ENCODE data around the gene CNDP2.
"Not testable (repeated sequence)": the region's sequence is repeated elsewhere in the genome, so short reads cannot be mapped to it uniquely, and the experiment has no call there.

The CNDP2 gene

GRCh38 chr18:74534981-74535649 is 39.0 kb downstream of the CNDP2 start:
- no peak for DNase-seq (ENCODE audit: low read depth in 2 of 2)

- DNase-seq (ENCODE audit: low read depth in 2 of 2): no peak
These were observed 43.1 kb downstream of the CNDP2 start for GRCh38 chr18:74539289-74539688.

- DNase-seq (ENCODE audit: low read depth in 2 of 2): no peak
These were observed 44.7 kb downstream of the CNDP2 start for GRCh38 chr18:74540652-74541421.

DNA sequence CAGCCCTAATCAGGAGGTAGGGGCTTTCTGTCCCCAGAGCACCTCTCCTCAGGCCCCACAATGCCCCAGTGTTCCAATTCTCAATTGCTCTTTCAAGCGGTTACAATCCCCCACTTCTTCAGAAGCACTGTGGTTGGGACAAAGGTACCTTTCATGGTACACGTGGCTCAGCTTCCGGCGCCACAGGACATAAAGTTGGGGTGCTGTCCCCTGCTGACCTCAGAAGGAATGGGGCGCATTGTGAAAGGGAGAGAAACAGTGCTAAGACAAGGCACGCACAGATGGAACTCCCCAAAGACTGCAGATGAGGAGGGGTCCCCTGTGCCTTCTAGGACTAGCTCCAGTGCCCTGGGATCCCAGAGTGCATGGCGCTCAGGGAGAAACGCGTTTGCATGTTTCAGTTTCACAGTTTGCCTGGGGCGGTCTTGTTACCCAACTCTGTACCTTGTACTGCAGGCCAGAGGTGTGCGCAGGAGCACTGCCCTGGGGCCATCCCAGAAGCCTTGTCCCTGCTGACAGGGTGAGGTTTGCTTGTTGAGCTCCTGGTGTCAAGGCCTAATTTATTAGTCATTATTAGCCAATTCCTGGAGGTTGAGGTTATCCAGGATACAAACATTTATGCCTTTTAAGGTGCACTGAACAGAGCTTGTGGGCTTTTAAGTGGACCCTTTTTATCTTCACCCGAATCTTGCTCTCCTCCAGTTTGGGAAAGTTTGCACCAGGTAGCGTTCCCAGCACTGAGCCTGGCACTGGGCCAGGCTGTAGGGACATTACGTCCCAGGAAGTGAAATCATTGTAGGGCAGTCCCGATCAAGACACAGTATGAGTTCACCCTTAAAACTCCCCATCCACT is 45.8 kb downstream of the CNDP2 start:
- DNase-seq (ENCODE audit: low read depth in 2 of 2): no peak

DNA sequence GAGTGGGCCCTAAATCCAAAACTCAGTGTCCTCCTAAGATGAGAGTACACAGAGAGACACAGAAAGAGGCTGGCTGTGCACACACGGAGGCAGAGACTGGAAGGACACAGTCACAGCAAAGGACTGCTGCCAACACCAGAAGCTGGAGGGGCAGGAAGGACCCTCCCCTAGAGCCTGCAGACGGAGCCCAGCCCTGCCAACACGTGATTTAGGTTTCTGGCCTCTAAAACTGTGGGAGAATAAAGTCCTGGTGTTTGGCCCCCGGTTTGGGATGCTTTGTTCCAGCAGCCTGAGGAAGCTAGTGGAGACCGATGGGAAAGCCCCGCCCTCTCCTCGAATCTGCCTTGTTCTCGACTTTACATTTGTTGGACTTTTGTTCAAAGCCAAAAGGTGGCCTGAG is 48.7 kb downstream of the CNDP2 start:
- DNase-seq (ENCODE audit: low read depth in 2 of 2): no peak

DNA sequence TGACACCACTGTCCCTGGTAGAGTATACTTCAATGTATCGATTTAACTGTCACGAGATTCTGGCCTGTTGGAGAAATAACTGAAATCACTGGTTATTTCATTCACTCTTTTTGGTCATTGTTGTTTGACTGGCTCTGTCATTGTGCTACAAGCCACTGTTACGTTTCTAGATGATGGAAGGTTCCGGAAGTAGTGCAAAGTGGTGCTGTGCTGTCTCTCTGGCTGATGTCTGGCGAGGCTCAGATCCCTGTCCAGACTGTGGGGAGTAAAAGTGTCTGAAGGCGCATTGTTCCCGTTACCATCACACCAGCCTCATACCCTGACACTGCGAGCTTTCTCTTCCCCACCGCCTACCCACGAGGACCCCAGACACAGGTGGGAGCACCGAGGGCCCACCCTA is 49.8 kb downstream of the CNDP2 start:
- no peak for DNase-seq (ENCODE audit: low read depth in 2 of 2)

DNA sequence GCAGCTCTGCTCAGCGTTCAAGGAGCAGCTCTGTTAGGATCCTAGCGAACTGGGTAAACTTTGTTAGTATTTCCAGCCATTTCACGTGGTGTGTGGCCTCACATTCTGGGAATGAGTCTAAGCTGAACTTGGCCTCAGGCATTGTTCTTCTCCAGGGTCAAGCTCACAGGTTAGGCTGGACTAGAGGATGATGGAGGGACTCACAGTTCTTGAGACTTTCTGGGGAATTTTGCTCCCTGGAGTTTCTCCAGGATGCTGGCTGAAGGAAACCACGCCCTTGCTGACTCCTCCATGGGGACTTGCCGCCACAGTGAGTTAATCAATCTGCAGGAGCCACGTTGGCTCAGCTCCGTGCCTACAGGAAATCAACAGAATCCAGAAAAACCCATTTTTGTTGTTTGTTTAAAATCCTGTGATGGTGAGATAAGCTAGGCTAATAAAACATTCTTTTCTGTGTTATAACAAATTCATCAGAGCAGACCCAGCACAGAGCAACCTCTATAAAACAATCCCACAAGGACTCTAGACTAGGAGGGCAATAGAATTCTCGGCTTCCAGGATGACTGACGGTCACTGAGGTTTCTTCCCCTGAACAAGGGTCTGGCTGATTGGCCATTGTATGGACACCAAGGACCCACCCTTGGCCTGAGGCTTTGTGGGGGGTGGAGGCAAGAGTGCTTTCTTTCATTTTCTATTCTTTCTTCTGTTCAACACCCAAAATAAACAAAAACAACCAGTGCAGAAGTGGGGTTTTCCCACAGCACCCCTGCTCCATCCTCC is 50.8 kb downstream of the CNDP2 start:
- no peak for DNase-seq (ENCODE audit: low read depth in 2 of 2)

GRCh38 chr18:74547860-74548259 is 51.7 kb downstream of the CNDP2 start:
- DNase-seq (ENCODE audit: low read depth in 2 of 2): no peak

- no peak for DNase-seq (ENCODE audit: low read depth in 2 of 2)
These were observed 53.5 kb downstream of the CNDP2 start for GRCh38 chr18:74549591-74550104.

DNA sequence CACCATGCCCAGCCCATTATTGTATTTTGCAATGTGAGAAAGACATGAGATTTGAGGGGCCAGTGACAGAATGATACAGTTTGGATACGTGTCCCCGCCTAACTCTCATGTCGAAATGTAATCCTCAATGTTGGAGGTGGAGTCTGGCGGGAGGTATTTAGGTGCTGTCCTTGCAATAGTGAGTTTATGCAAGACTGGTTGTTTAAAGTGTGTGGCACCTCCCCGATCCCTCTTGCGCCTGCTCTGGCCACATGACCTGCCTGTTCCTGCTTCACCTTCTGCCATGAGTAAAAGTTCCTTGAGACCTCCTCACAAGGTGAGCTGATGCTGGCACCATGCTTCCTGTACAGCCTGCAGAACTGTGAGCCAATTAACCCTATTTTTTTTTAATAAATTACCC is 54.7 kb downstream of the CNDP2 start:
- no peak for DNase-seq (ENCODE audit: low read depth in 2 of 2)

GRCh38 chr18:74551452-74551851 is 55.3 kb downstream of the CNDP2 start:
- DNase-seq (ENCODE audit: low read depth in 2 of 2): no peak

DNA sequence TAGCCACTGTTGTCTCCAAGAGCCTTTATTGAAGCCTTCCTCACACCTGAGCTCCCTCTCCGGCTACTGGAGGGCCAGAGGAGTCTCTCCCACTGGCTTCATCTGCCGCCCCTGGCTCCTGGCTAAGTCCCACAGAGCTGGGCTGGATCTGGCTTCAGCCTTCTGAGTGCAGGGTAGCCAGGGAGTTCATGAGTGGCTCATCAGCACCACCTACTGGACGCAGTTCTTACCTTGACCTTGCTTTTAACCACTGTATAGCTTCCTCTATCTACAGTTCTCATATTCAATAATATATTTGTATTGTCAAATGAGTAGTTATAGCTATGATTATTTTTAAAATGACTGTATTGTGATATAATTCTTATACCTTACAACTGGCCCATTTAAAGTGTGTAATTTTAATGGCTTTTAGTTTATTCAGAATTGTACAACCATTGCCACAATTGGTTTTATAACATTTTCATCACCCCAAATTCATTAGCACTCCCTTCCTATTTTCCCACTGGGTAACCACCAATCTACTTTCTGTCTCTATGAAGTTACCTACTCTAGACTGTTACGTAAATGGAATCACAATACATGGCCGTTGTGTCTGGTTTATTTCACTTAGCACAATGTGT is 55.9 kb downstream of the CNDP2 start:
- DNase-seq (ENCODE audit: low read depth in 2 of 2): peak; percentile 68 to 69

DNA sequence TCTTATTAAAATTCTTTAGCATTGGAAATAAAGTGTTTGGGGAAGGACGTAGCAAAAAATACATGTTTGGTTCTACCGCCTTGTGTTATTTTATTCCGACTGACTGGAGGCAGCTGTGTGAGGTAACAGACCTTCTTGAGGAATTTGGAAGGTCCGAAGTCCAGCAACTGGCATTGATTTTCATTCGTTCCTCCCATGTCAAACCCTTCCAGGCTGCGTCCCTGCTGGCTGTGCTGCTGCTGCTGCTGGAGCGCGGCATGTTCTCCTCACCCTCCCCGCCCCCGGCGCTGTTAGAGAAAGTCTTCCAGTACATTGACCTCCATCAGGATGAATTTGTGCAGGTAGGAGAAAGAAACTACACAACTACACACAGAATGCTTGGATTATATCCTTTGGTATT is 60.0 kb downstream of the CNDP2 start:
- no peak for DNase-seq (ENCODE audit: low read depth in 2 of 2)

DNA sequence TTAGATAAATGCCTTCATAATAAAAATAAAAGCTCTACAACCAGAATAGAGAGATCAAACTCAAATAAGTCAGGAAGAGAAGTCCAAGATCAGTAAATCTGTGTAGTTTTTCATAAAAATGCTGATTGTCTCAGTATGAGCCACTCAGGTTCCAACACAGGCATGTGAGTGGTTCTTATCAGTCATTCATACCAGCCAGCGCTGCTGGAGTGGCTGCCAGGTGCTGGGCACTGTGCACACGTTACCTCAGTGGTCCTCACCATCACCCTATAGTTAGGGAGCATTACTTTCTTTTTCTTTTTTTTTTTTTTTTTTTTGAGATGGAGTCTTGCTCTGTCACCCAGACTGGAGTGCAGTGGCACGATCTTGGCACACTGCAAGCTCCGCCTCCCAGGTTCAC is 61.9 kb downstream of the CNDP2 start:
- DNase-seq (ENCODE audit: low read depth in 2 of 2): no peak

DNA sequence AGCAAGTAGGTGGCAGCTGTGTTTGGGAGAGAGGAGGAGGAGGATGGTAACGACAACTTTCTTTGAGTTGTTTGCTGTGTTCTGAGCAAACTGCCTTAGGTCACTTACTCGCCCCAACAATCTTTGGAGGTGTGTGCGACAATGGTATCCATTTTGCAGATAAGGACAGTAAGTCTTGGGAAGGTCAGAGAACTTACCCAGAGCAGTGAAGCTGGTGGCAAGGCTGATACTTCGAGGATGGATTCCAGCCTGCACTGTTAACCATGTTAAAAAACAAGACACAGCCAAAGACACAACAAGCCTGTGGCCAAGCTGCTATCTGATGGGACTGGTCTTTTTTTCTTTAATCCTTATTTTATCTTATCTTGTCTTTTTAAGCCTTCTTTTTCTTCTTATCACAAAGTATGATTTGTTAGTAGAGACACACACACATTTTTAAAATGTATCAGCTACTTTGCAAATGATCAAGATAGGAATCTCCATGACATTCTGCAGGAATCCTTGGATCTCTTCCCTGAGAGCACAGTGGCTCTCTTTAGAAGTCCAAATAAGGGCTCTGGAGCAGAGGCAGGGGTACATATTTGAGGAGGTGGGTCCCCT is 66.1 kb downstream of the CNDP2 start:
- DNase-seq (ENCODE audit: low read depth in 2 of 2): no peak

DNA sequence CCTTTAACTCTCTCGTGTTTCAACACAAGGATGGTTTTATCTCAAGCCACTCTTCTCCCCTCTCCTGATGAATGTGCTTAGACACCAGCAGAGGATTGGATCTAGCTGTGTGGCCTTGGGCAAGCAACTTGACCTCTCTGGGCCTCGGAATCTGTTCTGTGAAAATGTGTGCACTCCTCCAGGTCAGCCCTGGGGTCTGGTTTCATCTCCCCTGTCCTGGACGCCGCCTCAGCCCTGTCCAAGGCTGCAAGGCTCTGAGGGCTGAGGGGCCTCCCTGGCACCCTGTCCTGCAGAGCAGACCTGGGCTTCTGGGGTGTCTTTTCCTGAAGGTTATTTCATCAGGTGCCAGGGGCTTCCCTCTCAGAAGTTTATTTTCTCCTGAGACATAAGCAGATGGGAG is 66.6 kb downstream of the CNDP2 start:
- no peak for DNase-seq (ENCODE audit: low read depth in 2 of 2)

DNA sequence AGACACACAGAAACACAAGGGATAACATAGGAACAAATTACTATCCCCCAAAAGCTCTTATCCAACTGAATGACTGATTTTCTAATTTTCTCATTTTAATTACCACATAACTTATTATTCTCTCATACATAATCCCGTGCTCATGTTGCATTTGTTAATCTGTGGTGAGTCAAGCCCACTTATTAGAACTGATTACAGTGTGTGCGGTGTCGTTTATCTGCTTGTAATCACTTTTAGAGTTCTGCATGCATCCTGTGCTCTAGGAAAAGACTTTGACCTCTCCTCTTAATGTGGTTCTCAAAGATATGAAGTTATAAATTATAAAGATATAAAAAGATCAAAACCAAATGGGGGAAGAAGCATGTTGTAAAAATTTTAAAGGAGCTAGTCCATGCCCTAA is 67.8 kb downstream of the CNDP2 start:
- no peak for DNase-seq (ENCODE audit: low read depth in 2 of 2)

DNA sequence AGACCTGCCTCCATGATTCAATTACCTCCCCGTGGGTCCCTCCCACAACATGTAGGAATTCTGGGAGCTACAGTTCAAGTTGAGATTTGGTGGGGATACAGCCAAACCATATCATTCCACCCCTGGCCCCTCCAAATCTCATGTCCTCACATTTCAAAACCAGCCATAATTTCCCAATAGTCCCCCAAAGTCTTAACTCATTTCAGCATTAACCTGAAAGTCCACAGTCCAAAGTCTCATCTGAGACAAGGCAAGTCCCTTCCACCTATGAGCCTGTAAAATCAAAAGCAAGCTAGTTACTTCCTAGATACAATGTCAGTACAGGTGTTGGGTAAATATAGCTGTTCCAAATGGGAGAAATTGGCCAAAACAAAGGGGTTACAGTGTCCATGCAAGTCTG is 69.0 kb downstream of the CNDP2 start:
- not testable (repeated sequence) for DNase-seq (ENCODE audit: low read depth in 2 of 2)

DNA sequence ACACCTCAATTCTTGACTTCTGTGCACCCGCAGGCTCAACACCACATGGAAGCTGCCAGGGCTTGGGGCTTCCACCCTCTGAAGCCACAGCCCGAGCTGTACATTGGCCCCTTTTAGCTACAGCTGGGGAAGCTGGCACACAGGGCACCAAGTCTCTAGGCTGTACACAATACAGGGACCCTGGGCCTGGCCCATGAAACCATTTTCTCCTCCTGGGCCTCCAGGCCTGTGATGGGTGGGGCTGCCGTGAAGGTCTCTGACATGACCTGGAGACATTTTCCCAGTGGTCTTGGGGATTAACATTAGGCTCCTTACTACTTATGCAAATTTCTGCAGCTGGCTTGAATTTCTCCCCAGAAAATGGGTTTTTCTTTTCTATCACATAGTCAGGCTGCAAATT is 69.8 kb downstream of the CNDP2 start:
- not testable (repeated sequence) for DNase-seq (ENCODE audit: low read depth in 2 of 2)

DNA sequence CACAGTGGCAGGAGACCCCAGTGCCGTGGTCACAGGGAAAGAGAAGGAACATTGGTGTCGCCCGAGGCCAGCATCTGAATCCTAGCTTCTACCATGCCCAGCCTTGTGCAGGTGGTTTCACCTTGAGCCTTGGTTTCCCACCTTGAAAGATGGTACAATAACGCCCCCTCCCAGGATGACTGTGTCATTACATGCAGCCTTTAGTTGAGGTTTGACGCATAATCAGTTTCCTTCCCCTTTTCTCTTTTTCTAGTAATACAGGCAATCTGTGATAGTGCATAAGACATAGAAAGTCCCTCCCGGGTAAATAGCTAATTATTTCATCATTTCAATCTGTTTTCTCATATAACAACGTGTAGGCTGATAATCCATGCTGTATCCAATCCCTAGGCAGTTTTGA is 71.7 kb downstream of the CNDP2 start:
- peak in 1 of 2 donors; percentile 1 for DNase-seq (ENCODE audit: low read depth in 2 of 2)

DNA sequence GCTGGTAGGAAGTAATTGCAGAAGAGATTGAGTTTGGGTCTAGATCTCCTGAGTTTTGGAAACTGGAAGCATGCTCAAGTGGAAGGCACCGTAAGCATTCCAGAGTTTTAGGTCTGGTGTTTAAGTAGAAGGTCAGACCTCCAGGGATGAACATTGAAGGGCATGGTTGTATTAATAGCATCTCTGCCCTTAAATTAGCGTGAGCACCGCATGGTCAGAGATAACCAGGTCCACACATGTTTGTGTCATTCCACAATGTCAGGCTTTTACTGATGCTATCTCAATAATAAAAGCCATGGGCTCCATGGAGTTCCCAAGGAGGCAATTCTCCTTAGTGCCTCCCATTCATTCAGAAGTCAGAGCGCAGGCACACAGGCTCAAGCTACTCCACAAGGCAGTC is 73.2 kb downstream of the CNDP2 start:
- DNase-seq (ENCODE audit: low read depth in 2 of 2): no peak

Measured in stimulated activated CD4-positive, alpha-beta T cell treated with anti-CD3 and anti-CD28 coated beads, Interleukin-15, amount 100 ng/mL, for 48 hours (primary cell).